Astrocyte of the spinal cord (primary cell): ENCODE results near the gene CAMK2G.

Experiments used
- DNase-seq: peaks from one replicate; pipeline ENCODE4 v3.0.0; 2011; ENCODE audit warnings: low read depth, low spot score
- H3K4me3 ChIP-seq: 2 replicates; pipeline ENCODE4 v1.5.1; 2011; ENCODE audit warnings: low read depth, mild to moderate bottlenecking, low read length, moderate library complexity
- CTCF ChIP-seq: IDR thresholded peaks from 2 replicates; pipeline ENCODE4 v1.5.1; 2012; ENCODE audit warnings: low read depth, mild to moderate bottlenecking, low read length, inconsistent platforms
- in situ Hi-C: cut with HindIII; loops from 2 replicates; pipeline ENCODE4 v1.10.0; 2017; ENCODE audit warnings: low sequenced_read_pairs

CAMK2G gene

GRCh38 chr10:73782749-73783085 is 91.6 kb downstream of the CAMK2G start:
- in situ Hi-C loops: no loop called here
- TF ChIP-seq CTCF: no peak
- no peak for DNase-seq
- H3K4me3 ChIP-seq: peak overlapping the region; percentile 86

- peak within 1 kb of the TSS; percentile 86 for H3K4me3 ChIP-seq
- in situ Hi-C loops: no loop called here
- DNase-seq: peak; percentile 89
- TF ChIP-seq CTCF: no peak
Observed at GRCh38 chr10:73781879-73782748, 92.2 kb downstream of the CAMK2G start, which contains the start of gene CHCHD1. TSS of gene CHCHD1 (plus strand) at chr10:73782048. CDS start at chr10:73782076, 28 bp downstream.

- in situ Hi-C loops: no loop called here
- peak overlapping the region; percentile 86 for H3K4me3 ChIP-seq
- TF ChIP-seq CTCF: no peak
- DNase-seq: no peak
Observed at GRCh38 chr10:73781548-73781878, 92.8 kb downstream of the CAMK2G start.

GRCh38 chr10:73780966-73781365 is 93.4 kb downstream of the CAMK2G start:
- H3K4me3 ChIP-seq: peak overlapping the region; percentile 86
- in situ Hi-C loops: no loop called here
- DNase-seq: no peak
- no peak for TF ChIP-seq CTCF

- in situ Hi-C loops: no loop called here
- no peak for DNase-seq
- no peak for TF ChIP-seq CTCF
- H3K4me3 ChIP-seq: no peak overlapping the region
Observed at GRCh38 chr10:73780301-73780700, 94.1 kb downstream of the CAMK2G start.

- no peak for TF ChIP-seq CTCF
- DNase-seq: no peak
- in situ Hi-C loops: no loop called here
- no peak overlapping the region for H3K4me3 ChIP-seq
Observed at GRCh38 chr10:73779539-73780197, 94.7 kb downstream of the CAMK2G start.
